ENCODE measurements around the gene PRELID3B. TPM values are rescaled to one million over a fixed set of nuclear protein-coding genes. Genes with fewer than 3 reads are reported as not detected.

The PRELID3B gene
- total and polyA plus RNA-seq, 2 of the 13 experiments (the other 11 are each of a cell fraction or from before 2014, with no cell fraction given) = 23.3 to 42.6 TPM

GRCh38 chr20:59022754-59023153, 19.8 kb downstream of the PRELID3B start (continued):
- TF ChIP-seq, protein P1, sequence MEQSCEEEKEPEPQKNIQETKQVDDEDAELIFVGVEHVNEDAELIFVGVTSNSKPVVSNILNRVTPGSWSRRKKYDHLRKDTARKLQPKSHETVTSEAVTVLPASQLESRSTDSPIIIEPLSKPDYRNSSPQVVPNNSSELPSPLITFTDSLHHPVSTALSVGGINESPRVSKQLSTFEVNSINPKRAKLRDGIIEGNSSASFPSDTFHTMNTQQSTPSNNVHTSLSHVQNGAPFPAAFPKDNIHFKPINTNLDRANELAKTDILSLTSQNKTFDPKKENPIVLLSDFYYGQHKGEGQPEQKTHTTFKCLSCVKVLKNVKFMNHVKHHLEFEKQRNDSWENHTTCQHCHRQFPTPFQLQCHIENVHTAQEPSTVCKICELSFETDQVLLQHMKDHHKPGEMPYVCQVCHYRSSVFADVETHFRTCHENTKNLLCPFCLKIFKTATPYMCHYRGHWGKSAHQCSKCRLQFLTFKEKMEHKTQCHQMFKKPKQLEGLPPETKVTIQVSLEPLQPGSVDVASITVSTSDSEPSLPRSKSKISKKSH (CRISPR knock-in tag; IDR thresholded peaks at IDR 0.05; ENCODE audit: borderline replicate concordance) = 0 out of 2 replicates have a peak, but pooled peaks have one; percentile 36
- TF ChIP-seq ZBTB38 (CRISPR knock-in tag; IDR thresholded peaks at IDR 0.05) (peak; percentile 38; the same call in 1 of the 2 replicates), POLR2A (IDR thresholded peaks at IDR 0.05; ENCODE audit: insufficient read depth in 1 of 2, low read depth in 2 of 2, low read length in 2 of 2) (peak in 1 of 2 experiments; percentile 42; a peak in 1 of 4 replicates), ZNF879 (CRISPR knock-in tag; IDR thresholded peaks at IDR 0.05) (no peak), MEF2D (CRISPR knock-in tag; IDR thresholded peaks at IDR 0.05) (no peak)

DNA sequence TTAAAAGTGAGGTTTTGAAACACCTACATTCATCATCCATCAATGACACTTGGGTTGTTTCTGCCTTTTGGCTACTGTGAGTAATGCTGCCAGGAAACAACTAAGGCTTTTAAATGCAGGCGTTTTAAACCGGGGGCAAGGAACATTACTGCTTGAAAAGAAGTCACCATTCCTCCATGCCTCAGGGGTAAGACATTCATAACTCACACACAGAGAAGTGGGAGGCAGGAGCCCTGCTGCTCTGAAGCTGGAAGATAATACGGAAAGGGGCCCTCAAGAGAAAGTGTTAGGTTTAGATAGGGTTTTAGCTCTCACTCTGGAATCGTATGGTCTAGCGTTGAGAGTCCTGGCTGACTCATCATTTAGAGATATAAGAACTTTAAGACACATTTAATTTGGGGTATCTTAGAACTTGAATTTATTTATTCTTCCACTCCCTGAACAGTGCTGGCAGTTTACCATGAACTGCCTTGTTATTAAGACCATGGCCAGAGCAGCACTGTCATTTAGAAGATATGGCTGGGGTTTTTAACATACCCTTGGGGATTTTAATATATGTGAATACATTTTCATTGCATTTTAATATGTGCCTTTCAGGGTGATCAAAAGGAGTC, 21.5 kb downstream of the PRELID3B start:
- Histone ChIP-seq H3K9me3 (ENCODE audit: low read length) (no peaks in the 10 kb centered on the region), H3K4me1 (ENCODE audit: insufficient read depth, low read length) (peaks cover 45% of the 10 kb centered on the region), H3K27ac (ENCODE audit: extremely low read length, insufficient read depth, low read length) (no peak overlapping the region), H3K27me3 (ENCODE audit: control insufficient read depth in 1 of 2, insufficient read depth in 2 of 2, low read length in 2 of 2) (no peaks in the 10 kb centered on the region), H3K36me3 (replicated peaks in 1 of 2; ENCODE audit: control insufficient read depth in 1 of 2, insufficient read depth in 2 of 2, low read length in 2 of 2) (peaks cover 17 to 37% of the 10 kb centered on the region in 2 experiments), H3K4me2 (ENCODE audit: low read depth, low read length) (no peak overlapping the region), H2AFZ (ENCODE audit: low read length) (no peak overlapping the region), H4K20me1 (ENCODE audit: insufficient read depth, low read length) (no peaks in the 10 kb centered on the region), H3K4me3 (replicated peaks in 1 of 3; ENCODE audit: insufficient read depth in 1 of 3, low read depth in 2 of 3, low read length in 3 of 3) (no peak overlapping the region), H3K9ac (ENCODE audit: insufficient read depth, low read depth, low read length) (no peak overlapping the region), H3K79me2 (ENCODE audit: insufficient read depth, low read length) (peaks cover 12% of the 10 kb centered on the region)
- WGBS (ENCODE audit: low lambda C conversion rate) = 96% methylated on average over 5 of the region's 5 CpGs
- DNase-seq (ENCODE audit: low spot score) (no peak), FAIRE-seq (no peak), ATAC-seq (no peak)
- in situ Hi-C loops (cut with HindIII; ENCODE audit: extremely low pct_ligation_motif_present, low pct_unique_long_range_greater_than_20kb) = no loop called here
- intact Hi-C loops (cut with micrococcal nuclease; ENCODE audit: unreplicated experiment) = no loop called here
- no TSS peak for BruUV-seq (replicated peaks)
- ChIA-PET POLR2A (interaction anchor here (2.1 kb wide), 1 partner anchor 11 kb away, joined by 11 read pairs; the partner anchor contains the start of gene ATP5F1E), CTCF (ENCODE audit: low intra/inter-chr PET ratio, low total read pairs) (no interaction called here)
- TF ChIP-seq CBX1 (IDR thresholded peaks at IDR 0.05; ENCODE audit: low read depth) (no peak), RBM22 (optimal IDR thresholded peaks at IDR 0.05; ENCODE audit: low read length) (peak; percentile 35), POLR2G (IDR thresholded peaks at IDR 0.05; ENCODE audit: low read depth, low read length) (peak; percentile 41), MAFK (conservative IDR thresholded peaks at IDR 0.05 in 1 of 2, IDR thresholded peaks at IDR 0.05 in 1 of 2; ENCODE audit: low read length in 2 of 2) (peak; percentile 21 to 44; a peak in 1 of 4 replicates), ZNF136 (CRISPR knock-in tag; IDR thresholded peaks at IDR 0.05; ENCODE audit: low read depth) (no peak), TFAP4 (IDR thresholded peaks at IDR 0.05; ENCODE audit: borderline replicate concordance, low read depth) (no peak), NFIB (CRISPR knock-in tag; IDR thresholded peaks at IDR 0.05; ENCODE audit: borderline replicate concordance) (no peak)
- TF ChIP-seq, protein P2, sequence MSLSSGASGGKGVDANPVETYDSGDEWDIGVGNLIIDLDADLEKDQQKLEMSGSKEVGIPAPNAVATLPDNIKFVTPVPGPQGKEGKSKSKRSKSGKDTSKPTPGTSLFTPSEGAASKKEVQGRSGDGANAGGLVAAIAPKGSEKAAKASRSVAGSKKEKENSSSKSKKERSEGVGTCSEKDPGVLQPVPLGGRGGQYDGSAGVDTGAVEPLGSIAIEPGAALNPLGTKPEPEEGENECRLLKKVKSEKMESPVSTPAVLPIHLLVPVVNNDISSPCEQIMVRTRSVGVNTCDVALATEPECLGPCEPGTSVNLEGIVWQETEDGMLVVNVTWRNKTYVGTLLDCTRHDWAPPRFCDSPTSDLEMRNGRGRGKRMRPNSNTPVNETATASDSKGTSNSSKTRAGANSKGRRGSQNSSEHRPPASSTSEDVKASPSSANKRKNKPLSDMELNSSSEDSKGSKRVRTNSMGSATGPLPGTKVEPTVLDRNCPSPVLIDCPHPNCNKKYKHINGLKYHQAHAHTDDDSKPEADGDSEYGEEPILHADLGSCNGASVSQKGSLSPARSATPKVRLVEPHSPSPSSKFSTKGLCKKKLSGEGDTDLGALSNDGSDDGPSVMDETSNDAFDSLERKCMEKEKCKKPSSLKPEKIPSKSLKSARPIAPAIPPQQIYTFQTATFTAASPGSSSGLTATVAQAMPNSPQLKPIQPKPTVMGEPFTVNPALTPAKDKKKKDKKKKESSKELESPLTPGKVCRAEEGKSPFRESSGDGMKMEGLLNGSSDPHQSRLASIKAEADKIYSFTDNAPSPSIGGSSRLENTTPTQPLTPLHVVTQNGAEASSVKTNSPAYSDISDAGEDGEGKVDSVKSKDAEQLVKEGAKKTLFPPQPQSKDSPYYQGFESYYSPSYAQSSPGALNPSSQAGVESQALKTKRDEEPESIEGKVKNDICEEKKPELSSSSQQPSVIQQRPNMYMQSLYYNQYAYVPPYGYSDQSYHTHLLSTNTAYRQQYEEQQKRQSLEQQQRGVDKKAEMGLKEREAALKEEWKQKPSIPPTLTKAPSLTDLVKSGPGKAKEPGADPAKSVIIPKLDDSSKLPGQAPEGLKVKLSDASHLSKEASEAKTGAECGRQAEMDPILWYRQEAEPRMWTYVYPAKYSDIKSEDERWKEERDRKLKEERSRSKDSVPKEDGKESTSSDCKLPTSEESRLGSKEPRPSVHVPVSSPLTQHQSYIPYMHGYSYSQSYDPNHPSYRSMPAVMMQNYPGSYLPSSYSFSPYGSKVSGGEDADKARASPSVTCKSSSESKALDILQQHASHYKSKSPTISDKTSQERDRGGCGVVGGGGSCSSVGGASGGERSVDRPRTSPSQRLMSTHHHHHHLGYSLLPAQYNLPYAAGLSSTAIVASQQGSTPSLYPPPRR (CRISPR knock-in tag; IDR thresholded peaks at IDR 0.05; ENCODE audit: borderline replicate concordance) = no peak

All from HepG2 (cell line).